ENCODE results near the gene HSPA13.

DNA sequence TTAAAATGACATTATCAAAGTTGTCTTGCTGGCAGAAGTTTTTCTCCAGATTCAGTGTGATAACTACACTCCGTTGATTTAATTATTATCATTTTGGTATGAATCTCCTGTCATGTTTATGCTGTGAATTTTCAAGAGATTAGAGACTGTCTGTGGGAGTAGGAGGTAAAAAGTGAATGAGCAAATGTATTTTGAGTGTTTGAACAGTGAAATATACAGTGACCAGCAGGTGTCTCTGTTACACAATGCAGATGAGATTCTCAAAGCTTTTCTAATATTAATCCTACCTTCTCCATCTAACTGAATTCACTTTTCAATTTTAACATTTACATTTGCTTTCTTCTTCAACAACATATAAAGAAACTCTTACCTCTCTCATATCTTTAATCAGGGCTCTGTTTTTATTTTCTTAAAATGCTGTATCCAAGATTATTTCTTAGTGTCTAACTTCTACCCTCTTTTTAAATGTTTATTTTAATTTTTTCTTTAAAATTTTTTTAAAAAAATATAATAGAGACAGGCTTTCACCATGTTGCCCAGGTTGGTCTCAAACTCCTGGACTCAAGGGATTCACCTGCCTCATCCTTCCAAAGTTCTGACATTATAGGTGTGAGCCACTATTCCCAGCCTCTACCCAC lies 20.9 kb upstream of the HSPA13 start:
- TF ChIP-seq, protein P1, sequence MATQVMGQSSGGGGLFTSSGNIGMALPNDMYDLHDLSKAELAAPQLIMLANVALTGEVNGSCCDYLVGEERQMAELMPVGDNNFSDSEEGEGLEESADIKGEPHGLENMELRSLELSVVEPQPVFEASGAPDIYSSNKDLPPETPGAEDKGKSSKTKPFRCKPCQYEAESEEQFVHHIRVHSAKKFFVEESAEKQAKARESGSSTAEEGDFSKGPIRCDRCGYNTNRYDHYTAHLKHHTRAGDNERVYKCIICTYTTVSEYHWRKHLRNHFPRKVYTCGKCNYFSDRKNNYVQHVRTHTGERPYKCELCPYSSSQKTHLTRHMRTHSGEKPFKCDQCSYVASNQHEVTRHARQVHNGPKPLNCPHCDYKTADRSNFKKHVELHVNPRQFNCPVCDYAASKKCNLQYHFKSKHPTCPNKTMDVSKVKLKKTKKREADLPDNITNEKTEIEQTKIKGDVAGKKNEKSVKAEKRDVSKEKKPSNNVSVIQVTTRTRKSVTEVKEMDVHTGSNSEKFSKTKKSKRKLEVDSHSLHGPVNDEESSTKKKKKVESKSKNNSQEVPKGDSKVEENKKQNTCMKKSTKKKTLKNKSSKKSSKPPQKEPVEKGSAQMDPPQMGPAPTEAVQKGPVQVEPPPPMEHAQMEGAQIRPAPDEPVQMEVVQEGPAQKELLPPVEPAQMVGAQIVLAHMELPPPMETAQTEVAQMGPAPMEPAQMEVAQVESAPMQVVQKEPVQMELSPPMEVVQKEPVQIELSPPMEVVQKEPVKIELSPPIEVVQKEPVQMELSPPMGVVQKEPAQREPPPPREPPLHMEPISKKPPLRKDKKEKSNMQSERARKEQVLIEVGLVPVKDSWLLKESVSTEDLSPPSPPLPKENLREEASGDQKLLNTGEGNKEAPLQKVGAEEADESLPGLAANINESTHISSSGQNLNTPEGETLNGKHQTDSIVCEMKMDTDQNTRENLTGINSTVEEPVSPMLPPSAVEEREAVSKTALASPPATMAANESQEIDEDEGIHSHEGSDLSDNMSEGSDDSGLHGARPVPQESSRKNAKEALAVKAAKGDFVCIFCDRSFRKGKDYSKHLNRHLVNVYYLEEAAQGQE (IDR thresholded peaks at IDR 0.05), result no peak
- TF ChIP-seq EHF (CRISPR knock-in tag; IDR thresholded peaks at IDR 0.05) (no peak), RCOR1 (IDR thresholded peaks at IDR 0.05; ENCODE audit: low read depth, low read length) (no peak), POLR2A (IDR thresholded peaks at IDR 0.05; ENCODE audit: low read length) (no peak), KDM1A (IDR thresholded peaks at IDR 0.05; ENCODE audit: low read depth) (no peak), ZNF302 (CRISPR knock-in tag; IDR thresholded peaks at IDR 0.05) (no peak), RNF2 (IDR thresholded peaks at IDR 0.05; ENCODE audit: borderline replicate concordance, low read depth) (no peak), JUNB (IDR thresholded peaks at IDR 0.05) (no peak), NR3C1 (IDR thresholded peaks at IDR 0.05) (no peak), EP300 (IDR thresholded peaks at IDR 0.05) (no peak)
- TF ChIP-seq, protein P2, sequence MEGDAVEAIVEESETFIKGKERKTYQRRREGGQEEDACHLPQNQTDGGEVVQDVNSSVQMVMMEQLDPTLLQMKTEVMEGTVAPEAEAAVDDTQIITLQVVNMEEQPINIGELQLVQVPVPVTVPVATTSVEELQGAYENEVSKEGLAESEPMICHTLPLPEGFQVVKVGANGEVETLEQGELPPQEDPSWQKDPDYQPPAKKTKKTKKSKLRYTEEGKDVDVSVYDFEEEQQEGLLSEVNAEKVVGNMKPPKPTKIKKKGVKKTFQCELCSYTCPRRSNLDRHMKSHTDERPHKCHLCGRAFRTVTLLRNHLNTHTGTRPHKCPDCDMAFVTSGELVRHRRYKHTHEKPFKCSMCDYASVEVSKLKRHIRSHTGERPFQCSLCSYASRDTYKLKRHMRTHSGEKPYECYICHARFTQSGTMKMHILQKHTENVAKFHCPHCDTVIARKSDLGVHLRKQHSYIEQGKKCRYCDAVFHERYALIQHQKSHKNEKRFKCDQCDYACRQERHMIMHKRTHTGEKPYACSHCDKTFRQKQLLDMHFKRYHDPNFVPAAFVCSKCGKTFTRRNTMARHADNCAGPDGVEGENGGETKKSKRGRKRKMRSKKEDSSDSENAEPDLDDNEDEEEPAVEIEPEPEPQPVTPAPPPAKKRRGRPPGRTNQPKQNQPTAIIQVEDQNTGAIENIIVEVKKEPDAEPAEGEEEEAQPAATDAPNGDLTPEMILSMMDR (IDR thresholded peaks at IDR 0.05), result peak; percentile 59
